Psoas muscle (tissue), 8 donors: ENCODE data around the gene PKNOX2. TPM values are rescaled to one million over a fixed set of nuclear protein-coding genes. Genes with fewer than 3 reads are reported as not detected.

Experiments
- ATAC-seq, 4 donors: fragments of 200-7000 bp; cut with Tn5 transposase; one replicate each; pipeline ENCODE4 v1.9.1; 2020; ENCODE audit warnings: moderate library complexity in 3 of 4, mild to moderate bottlenecking in 2 of 4
- DNase-seq, 2 donors: peaks; one replicate each; pipeline ENCODE4 v3.0.0-alpha.2; 2020
- H3K27ac ChIP-seq: fragments of 200-600 bp; one replicate; pipeline ENCODE4 v1.8.0; 2022
- H3K27me3 ChIP-seq, 3 donors: fragments of 200-600 bp in 1 of 3; one replicate each; pipeline versions ENCODE4 v1.6.1 to v1.8.0; 2013 to 2022; ENCODE audit warnings: low read length in 2 of 3, mild to moderate bottlenecking in 2 of 3, moderate library complexity in 1 of 3; ENCODE audit not compliant: insufficient read depth in 3 of 3
- H3K36me3 ChIP-seq, 2 donors: fragments of 200-600 bp in 1 of 2; one replicate each; pipeline versions ENCODE4 v1.6.1 to v1.8.0; 2013 to 2022; ENCODE audit warnings: low read depth in 1 of 2, mild to moderate bottlenecking in 1 of 2, moderate library complexity in 1 of 2; ENCODE audit not compliant: insufficient read depth in 1 of 2
- H3K4me1 ChIP-seq: fragments of 200-600 bp; one replicate; pipeline ENCODE4 v1.8.0; 2022
- H3K4me3 ChIP-seq: fragments of 200-600 bp; one replicate; pipeline ENCODE4 v1.8.0; 2022; ENCODE audit warnings: mild to moderate bottlenecking
- H3K9me3 ChIP-seq: fragments of 200-600 bp; one replicate; pipeline ENCODE4 v1.8.0; 2022
- WGBS, 3 donors: extraction: QIAGEN DNeasy Blood & Tissue Kit; methylation state at CpG; one replicate each; pipeline versions ENCODE4 v1.1.6 to v1.1.7; 2013; 5-methylcytosine and 5-hydroxymethylcytosine counted together
- intact Hi-C, 2 donors: fragments of 100-400 bp; cut with DNase I; formaldehyde crosslinking; loops; one replicate each; pipeline versions ENCODE4 v1.11.0 to v1.14.2; 2022
- polyA plus RNA-seq, 3 donors: library from polyadenylated mRNA; stranded (reverse); fragments of 200-250 nt; gene quantifications; one replicate each; pipeline ENCODE4 v1.2.3, GENCODE V29; 2013
- total RNA-seq, 4 donors: library from RNA; stranded (reverse); fragmentation: NEBNext Ultra II Directional in 2 of 4; extraction: Animal tissue kit (Norgen Biotek cat#: 25700) in 2 of 4; gene quantifications; one replicate each; pipeline versions ENCODE4 v1.2.1 to v1.2.4, GENCODE V29; 2021 to 2023
- TF ChIP-seq, protein P1 (sequence below): fragments of 200-600 bp; IDR thresholded peaks from one replicate; pipeline ENCODE4 v1.8.0; 2022; ENCODE audit warnings: antibody characterized with exemption
- donor health status: healthy with polysubstance abuse.
- donor health status: DM: no; HTN: no; CAD: no; lungs with moderate emphysema.
- donor health status: Bipolar disorder and iron deficiency.
- donor health status: healthy.
- donor health status: DM: yes; HTN: yes; CAD: no.
- donor health status: DM: no; HTN: no; CAD: no.
- donor health status: DM: no; HTN: no; CAD: no.
- donor health status: DM: yes; HTN: yes; CAD: no.

PKNOX2 gene
- total and polyA plus RNA-seq, 7 donors = 1.8 to 30.5 (median 14.5) TPM

DNA sequence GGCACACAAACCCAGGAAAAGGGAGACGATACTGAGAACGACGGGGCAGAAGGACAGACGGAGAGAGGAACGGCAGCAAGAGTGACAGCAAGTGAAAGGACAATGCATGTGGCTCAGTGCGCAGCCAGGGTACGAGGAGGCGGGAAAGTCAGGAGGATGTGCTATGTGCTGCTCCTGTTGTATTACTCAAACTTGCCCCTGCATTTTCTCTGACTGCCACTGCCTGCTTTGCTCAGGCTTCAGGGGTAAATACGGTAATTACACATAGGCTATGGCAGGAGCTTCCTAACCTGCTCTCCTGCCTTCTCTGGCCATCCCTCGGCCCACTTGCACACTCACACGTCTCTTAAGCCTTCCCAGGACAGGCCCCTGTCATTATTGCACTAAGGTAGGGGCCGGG is 236.7 kb downstream of the PKNOX2 start:
- WGBS, 3 donors = 45 to 52% (median 47%) methylated on average over 12 of the region's 12 CpGs
- Histone ChIP-seq H3K4me3 (no peak overlapping the region), H3K36me3 (peaks cover 0 to 20% of the 10 kb centered on the region in 2 donors), H3K9me3 (no peaks in the 10 kb centered on the region), H3K27me3 (no peaks in the 10 kb centered on the region), H3K27ac (peak overlapping the region; percentile 80), H3K4me1 (peaks cover 44% of the 10 kb centered on the region)
- ATAC-seq = peak; percentile 0 to 6 (median 4)
- no peak for DNase-seq
- TF ChIP-seq, protein P1, sequence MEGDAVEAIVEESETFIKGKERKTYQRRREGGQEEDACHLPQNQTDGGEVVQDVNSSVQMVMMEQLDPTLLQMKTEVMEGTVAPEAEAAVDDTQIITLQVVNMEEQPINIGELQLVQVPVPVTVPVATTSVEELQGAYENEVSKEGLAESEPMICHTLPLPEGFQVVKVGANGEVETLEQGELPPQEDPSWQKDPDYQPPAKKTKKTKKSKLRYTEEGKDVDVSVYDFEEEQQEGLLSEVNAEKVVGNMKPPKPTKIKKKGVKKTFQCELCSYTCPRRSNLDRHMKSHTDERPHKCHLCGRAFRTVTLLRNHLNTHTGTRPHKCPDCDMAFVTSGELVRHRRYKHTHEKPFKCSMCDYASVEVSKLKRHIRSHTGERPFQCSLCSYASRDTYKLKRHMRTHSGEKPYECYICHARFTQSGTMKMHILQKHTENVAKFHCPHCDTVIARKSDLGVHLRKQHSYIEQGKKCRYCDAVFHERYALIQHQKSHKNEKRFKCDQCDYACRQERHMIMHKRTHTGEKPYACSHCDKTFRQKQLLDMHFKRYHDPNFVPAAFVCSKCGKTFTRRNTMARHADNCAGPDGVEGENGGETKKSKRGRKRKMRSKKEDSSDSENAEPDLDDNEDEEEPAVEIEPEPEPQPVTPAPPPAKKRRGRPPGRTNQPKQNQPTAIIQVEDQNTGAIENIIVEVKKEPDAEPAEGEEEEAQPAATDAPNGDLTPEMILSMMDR = no peak
- intact Hi-C loops = loop anchor here in 1 of 2 donors (2.0 to 5.0 kb wide), 3 partner anchors 24 to 189 kb away; no protein-coding TSS in a partner anchor

DNA sequence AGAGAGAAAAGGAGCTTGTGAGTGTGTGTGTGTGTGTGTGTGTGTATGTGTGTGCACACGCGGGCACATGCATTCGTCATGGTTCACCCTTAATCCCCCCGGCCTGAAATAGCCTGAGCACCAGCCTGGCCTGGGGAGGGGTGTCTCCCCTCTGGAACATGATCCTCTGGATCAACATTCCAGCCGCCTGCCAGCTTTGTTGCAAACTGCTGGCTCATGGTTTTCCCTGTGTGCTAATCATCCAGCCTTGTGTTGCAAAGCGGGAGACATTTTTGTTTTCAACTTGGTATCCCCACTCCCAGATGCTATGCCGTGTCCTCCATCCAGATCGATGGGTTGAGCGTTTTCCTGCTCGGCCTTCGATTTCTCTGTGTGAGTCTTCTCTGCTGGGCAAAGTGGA is 237.2 kb downstream of the PKNOX2 start:
- Histone ChIP-seq H3K4me1 (peaks cover 44% of the 10 kb centered on the region), H3K27me3 (no peaks in the 10 kb centered on the region), H3K27ac (peak overlapping the region; percentile 80), H3K4me3 (no peak overlapping the region), H3K9me3 (no peaks in the 10 kb centered on the region), H3K36me3 (peaks cover 0 to 20% of the 10 kb centered on the region in 2 donors)
- 16 to 38% (median 28%) methylated on average over 11 of the region's 11 CpGs for WGBS, 3 donors
- intact Hi-C loops = loop anchor here in 1 of 2 donors (2.0 to 5.0 kb wide), 3 partner anchors 25 to 189 kb away; no protein-coding TSS in a partner anchor
- TF ChIP-seq, protein P1 = no peak
- DNase-seq = peak; percentile 78 to 92
- peak; percentile 63 to 82 (median 80) for ATAC-seq

DNA sequence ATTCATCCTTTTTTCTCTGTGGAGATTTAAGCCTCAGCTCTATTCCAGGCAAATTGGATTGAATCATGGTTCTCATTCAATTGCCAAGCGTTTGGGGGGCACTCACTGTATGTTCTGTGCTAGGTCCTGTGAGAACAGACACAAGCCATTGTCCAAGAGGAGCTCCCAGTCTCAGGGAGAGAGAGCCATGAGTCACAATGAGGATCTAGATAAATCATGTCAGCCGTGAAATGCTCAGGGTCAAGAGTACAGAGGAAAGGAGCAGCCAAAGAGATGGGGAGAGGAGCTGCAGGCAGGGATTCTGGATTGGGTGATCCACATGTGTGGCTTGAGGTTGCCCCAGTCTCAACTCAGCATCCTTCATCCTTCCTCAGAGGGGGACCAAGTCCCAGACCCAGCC is 237.9 kb downstream of the PKNOX2 start:
- no peak overlapping the region for H3K4me3 ChIP-seq
- H3K27me3 ChIP-seq = no peaks in the 10 kb centered on the region
- H3K36me3 ChIP-seq = peaks cover 0 to 17% of the 10 kb centered on the region in 2 donors
- peak overlapping the region; percentile 80 for H3K27ac ChIP-seq
- DNase-seq (no peak), ATAC-seq (peak; percentile 27 to 65 (median 62))
- TF ChIP-seq, protein P1 = no peak
- intact Hi-C loops = loop anchor here in 1 of 2 donors (5.0 kb wide), 2 partner anchors 55 to 190 kb away; no protein-coding TSS in a partner anchor
- H3K4me1 ChIP-seq = peaks cover 50% of the 10 kb centered on the region
- 23 to 43% (median 30%) methylated on average over 2 of the region's 2 CpGs for WGBS, 3 donors
- H3K9me3 ChIP-seq = no peaks in the 10 kb centered on the region

DNA sequence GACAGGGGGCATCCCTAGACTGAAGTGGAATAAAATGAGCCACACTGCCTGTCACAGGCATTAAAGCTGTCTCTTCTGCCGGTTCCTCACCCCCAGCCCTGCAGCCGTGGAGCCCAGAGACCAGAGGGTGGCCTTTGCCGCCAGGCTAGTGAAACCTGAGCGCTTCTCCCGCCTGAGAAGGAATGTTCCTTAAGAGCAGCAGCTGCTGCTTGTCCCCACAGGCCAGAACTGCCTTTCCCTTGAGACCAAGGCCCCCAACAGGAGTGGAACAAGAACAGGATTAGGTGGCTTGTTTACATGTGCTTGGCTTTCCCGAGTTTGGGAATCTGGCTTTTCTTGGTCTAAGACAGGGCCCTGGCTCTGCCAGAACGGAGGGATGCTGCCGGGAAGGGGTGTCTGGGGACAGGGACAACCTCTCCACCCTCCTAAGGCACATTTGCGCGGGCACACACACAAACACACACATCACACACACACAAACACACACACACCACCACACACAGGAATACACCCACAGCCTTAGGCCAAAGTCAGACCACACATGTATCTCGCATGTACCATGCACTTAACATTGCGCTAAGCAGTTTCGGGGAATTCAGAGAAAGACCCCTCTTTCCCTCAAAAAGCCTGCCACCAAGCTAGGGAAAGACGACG is 239.7 kb downstream of the PKNOX2 start:
- 17 to 32% (median 19%) methylated on average over 15 of the region's 15 CpGs for WGBS, 3 donors
- Histone ChIP-seq H3K36me3 (no peaks in the 10 kb centered on the region), H3K4me1 (peaks cover 64% of the 10 kb centered on the region), H3K27ac (peak overlapping the region; percentile 92), H3K27me3 (no peaks in the 10 kb centered on the region), H3K9me3 (no peaks in the 10 kb centered on the region), H3K4me3 (peak overlapping the region; percentile 39)
- DNase-seq = peak; percentile 66 to 86
- TF ChIP-seq, protein P1 = no peak
- peak; percentile 72 to 84 (median 79) for ATAC-seq
- intact Hi-C loops = loop anchor here (2.0 to 5.0 kb wide), 5 partner anchors 25 to 239 kb away; partner anchors contain the start of gene PKNOX2 (in 1 of the 2)
